Keratinocyte (primary cell): ENCODE measurements around the gene CAMKMT. TPM values are rescaled to one million over a fixed set of nuclear protein-coding genes. Genes with fewer than 3 reads are reported as not detected.

Source experiments
- DNase-seq: peaks from one replicate; pipeline ENCODE4 v3.0.0-alpha.2; 2011; ENCODE audit warnings: low read depth, missing footprints, low spot score
- FAIRE-seq: peaks from 2 replicates; lab custom pipeline; 2011; peaks lifted over from hg19 to GRCh38; lab: Jason Lieb, UNC
- H2AFZ ChIP-seq: 2 replicates; pipeline ENCODE4 v1.6.0; 2012; ENCODE audit warnings: low read length, control low read depth, inconsistent platforms; ENCODE audit not compliant: control insufficient read depth
- H3K27ac ChIP-seq: 2 replicates; pipeline ENCODE4 v1.5.1; 2011; ENCODE audit warnings: low read length; ENCODE audit not compliant: control insufficient read depth, insufficient read depth
- H3K27me3 ChIP-seq: 3 replicates; pipeline ENCODE4 v1.6.0; 2011; ENCODE audit warnings: low read length; ENCODE audit not compliant: control insufficient read depth, insufficient read depth; ENCODE audit errors: extremely low read depth
- H3K36me3 ChIP-seq, 2 experiments: 2 replicates in 1 of 2; 3 replicates in 1 of 2; pipeline ENCODE4 v1.5.1; 2011; ENCODE audit warnings: low read length in 2 of 2, mild to moderate bottlenecking in 1 of 2; ENCODE audit not compliant: control insufficient read depth in 2 of 2, insufficient read depth in 2 of 2; ENCODE audit errors: extremely low read depth in 1 of 2
- H3K4me1 ChIP-seq: 3 replicates; pipeline ENCODE4 v1.5.1; 2011; ENCODE audit warnings: low read length; ENCODE audit not compliant: control insufficient read depth, insufficient read depth; ENCODE audit errors: extremely low read depth
- H3K4me2 ChIP-seq: 3 replicates; pipeline ENCODE4 v1.6.0; 2011; ENCODE audit warnings: low read depth, low read length; ENCODE audit not compliant: control insufficient read depth, insufficient read depth; ENCODE audit errors: extremely low read depth
- H3K4me3 ChIP-seq, 3 experiments: fragments of 200-600 bp in 1 of 3; sonication (generic) in 1 of 3; 2 replicates in 2 of 3; 3 replicates in 1 of 3; pipeline ENCODE4 v1.5.1; 2011 to 2016; ENCODE audit warnings: low read length in 3 of 3, mild to moderate bottlenecking in 3 of 3, control low read depth in 2 of 3, inconsistent platforms in 1 of 3, low read depth in 1 of 3, mixed read lengths in 1 of 3, mixed run types in 1 of 3, moderate library complexity in 1 of 3; ENCODE audit not compliant: control insufficient read depth in 2 of 3, insufficient read depth in 2 of 3; ENCODE audit errors: extremely low read depth in 1 of 3
- H3K79me2 ChIP-seq: 2 replicates; pipeline ENCODE4 v1.6.0; 2012; ENCODE audit warnings: low read length; ENCODE audit not compliant: control insufficient read depth, insufficient read depth
- H3K9ac ChIP-seq: 3 replicates; pipeline ENCODE4 v1.6.0; 2011; ENCODE audit warnings: low read length; ENCODE audit not compliant: control insufficient read depth, insufficient read depth; ENCODE audit errors: extremely low read depth
- H3K9me1 ChIP-seq: 3 replicates; pipeline ENCODE4 v1.6.0; 2011; ENCODE audit warnings: low read length; ENCODE audit not compliant: control insufficient read depth, insufficient read depth; ENCODE audit errors: extremely low read depth
- H3K9me3 ChIP-seq: 2 replicates; pipeline ENCODE4 v1.5.1; 2012; ENCODE audit warnings: low read depth, low read length; ENCODE audit not compliant: control insufficient read depth
- H4K20me1 ChIP-seq: 3 replicates; pipeline ENCODE4 v1.6.0; 2011; ENCODE audit warnings: low read length; ENCODE audit not compliant: control insufficient read depth, insufficient read depth; ENCODE audit errors: extremely low read depth
- EZH2 ChIP-seq: IDR thresholded peaks from one replicate; pipeline ENCODE4 v1.6.1; 2012; ENCODE audit warnings: inconsistent platforms, mild to moderate bottlenecking, low read length, moderate library complexity
- dilution Hi-C: fragments of 300-500 bp; cut with MboI; formaldehyde crosslinking; loops from one replicate; pipeline ENCODE4 v1.7.0; 2020; ENCODE audit warnings: low sequenced_read_pairs; ENCODE audit not compliant: extremely low pct_ligation_motif_present
- polyA plus RNA-seq, 5 experiments: library from polyadenylated mRNA; depleted of rRNA in 3 of 5; stranded (reverse) in 3 of 5; stranded (forward) in 1 of 5; unstranded in 1 of 5; fragments of >200 nt; gene quantifications; 1 replicate in 1 of 5; 2 replicates in 3 of 5; 3 replicates in 1 of 5; pipeline versions ENCODE4 v1.2.1 to v1.2.3, GENCODE V29; 2011 to 2012; ENCODE audit warnings: missing spikeins in 2 of 5, low read depth in 1 of 5, low replicate concordance in 1 of 5
- TF ChIP-seq, protein P1 (sequence below), 3 experiments: IDR thresholded peaks in 1 of 3; conservative IDR thresholded peaks in 1 of 3; optimal IDR thresholded peaks in 1 of 3; 2 replicates in 2 of 3; 3 replicates in 1 of 3; pipeline versions ENCODE3 to v1.5.1; 2011; ENCODE audit warnings: low read length in 3 of 3, mild to moderate bottlenecking in 3 of 3, moderate library complexity in 2 of 3, control low read depth in 1 of 3, inconsistent platforms in 1 of 3; ENCODE audit not compliant: insufficient read depth in 2 of 3; ENCODE audit errors: extremely low read depth in 1 of 3

Gene CAMKMT
- polyA plus RNA-seq, 1 donor (not counting 4 experiments of a cell fraction or from before 2014, with no cell fraction given) = 9.9 TPM

DNA sequence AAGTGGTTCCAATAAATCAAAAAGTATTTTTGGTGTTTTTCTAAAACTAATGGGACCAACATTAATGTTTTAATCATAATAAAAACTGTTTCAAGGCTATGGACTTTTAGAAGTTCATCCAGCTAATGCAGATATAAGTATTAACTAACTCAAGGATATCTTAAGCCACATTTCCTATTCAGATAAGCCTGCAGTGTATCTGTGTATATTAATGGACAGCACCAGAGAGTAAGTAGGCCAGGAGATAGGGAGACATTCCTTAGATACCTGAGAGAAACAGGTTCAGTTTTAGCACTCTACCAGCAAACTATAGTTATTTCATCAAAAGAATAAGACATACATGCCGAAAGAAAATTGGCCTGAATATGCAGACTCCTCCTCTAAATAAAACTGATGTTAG is 27.8 kb upstream of the CAMKMT start:
- H3K4me2 ChIP-seq = no peak overlapping the region
- H3K4me1 ChIP-seq = no peaks in the 10 kb centered on the region
- H2AFZ ChIP-seq = no peak overlapping the region
- no peaks in the 10 kb centered on the region for H3K9me1 ChIP-seq
- no peaks in the 10 kb centered on the region for H3K9me3 ChIP-seq
- H3K79me2 ChIP-seq = no peaks in the 10 kb centered on the region
- H3K27ac ChIP-seq = no peak overlapping the region
- DNase-seq (no peak), FAIRE-seq (no peak)
- H3K36me3 ChIP-seq = peaks cover 8 to 10% of the 10 kb centered on the region in 2 experiments
- TF ChIP-seq EZH2 = no peak
- TF ChIP-seq, protein P1, sequence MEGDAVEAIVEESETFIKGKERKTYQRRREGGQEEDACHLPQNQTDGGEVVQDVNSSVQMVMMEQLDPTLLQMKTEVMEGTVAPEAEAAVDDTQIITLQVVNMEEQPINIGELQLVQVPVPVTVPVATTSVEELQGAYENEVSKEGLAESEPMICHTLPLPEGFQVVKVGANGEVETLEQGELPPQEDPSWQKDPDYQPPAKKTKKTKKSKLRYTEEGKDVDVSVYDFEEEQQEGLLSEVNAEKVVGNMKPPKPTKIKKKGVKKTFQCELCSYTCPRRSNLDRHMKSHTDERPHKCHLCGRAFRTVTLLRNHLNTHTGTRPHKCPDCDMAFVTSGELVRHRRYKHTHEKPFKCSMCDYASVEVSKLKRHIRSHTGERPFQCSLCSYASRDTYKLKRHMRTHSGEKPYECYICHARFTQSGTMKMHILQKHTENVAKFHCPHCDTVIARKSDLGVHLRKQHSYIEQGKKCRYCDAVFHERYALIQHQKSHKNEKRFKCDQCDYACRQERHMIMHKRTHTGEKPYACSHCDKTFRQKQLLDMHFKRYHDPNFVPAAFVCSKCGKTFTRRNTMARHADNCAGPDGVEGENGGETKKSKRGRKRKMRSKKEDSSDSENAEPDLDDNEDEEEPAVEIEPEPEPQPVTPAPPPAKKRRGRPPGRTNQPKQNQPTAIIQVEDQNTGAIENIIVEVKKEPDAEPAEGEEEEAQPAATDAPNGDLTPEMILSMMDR (optimal IDR thresholded peaks at IDR 0.05 in 1 of 3, IDR thresholded peaks at IDR 0.05 in 1 of 3, conservative IDR thresholded peaks at IDR 0.05 in 1 of 3; ENCODE audit: extremely low read depth in 1 of 3, insufficient read depth in 2 of 3, low read length in 3 of 3) = no peak
- dilution Hi-C loops = no loop called here
- no peaks in the 10 kb centered on the region for H4K20me1 ChIP-seq
- H3K27me3 ChIP-seq = no peaks in the 10 kb centered on the region
- no peak overlapping the region for H3K4me3 ChIP-seq
- no peak overlapping the region for H3K9ac ChIP-seq

DNA sequence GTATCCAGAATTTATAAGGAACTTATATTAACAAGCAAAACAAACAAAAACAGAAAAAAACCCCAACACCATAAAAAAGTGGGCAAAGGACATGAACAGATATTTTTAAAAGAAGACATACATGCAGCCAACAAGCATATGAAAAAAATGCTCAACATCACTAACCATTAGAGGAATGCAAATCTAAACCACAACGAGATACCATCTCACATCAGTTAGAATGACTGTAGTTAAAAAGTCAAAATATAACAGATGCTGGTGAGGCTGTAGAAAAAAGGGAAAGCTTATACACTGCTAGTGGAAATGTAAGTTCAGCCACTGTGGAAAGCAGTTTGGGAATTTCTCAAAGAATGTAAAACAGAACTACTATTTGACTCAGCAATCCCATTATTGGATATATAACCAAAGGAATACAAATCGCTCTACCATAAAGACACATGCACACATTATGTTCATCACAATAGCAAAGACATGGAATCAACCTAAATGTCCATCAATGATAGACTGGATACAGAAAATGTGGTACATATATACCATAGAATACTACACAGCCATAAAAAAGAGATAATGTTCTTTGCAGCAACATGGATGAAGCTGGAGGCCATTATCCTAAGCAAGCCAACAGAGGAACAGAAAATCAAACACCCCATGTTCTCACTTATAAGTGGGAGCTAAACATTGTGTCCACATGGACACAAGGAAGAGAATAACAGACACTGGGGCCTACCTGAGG is 25.8 kb upstream of the CAMKMT start:
- Histone ChIP-seq H3K9ac (no peak overlapping the region), H3K9me3 (no peaks in the 10 kb centered on the region), H3K9me1 (no peaks in the 10 kb centered on the region), H3K27ac (no peak overlapping the region), H3K27me3 (no peaks in the 10 kb centered on the region), H3K36me3 (peaks cover 8 to 10% of the 10 kb centered on the region in 2 experiments), H3K79me2 (no peaks in the 10 kb centered on the region), H3K4me3 (no peak overlapping the region), H3K4me1 (no peaks in the 10 kb centered on the region), H2AFZ (no peak overlapping the region), H4K20me1 (no peaks in the 10 kb centered on the region), H3K4me2 (no peak overlapping the region)
- dilution Hi-C loops = no loop called here
- TF ChIP-seq, protein P1 (optimal IDR thresholded peaks at IDR 0.05 in 1 of 3, IDR thresholded peaks at IDR 0.05 in 1 of 3, conservative IDR thresholded peaks at IDR 0.05 in 1 of 3; ENCODE audit: extremely low read depth in 1 of 3, insufficient read depth in 2 of 3, low read length in 3 of 3) = no peak
- no peak for TF ChIP-seq EZH2
- no peak for FAIRE-seq
- DNase-seq = no peak
